HUES64 (cell line): ENCODE data around the gene ADAMTS17.

Source experiments
- H3K27ac ChIP-seq: 2 replicates; pipeline ENCODE4 v1.7.0; 2013; ENCODE audit warnings: low read depth, low read length, inconsistent platforms
- H3K27me3 ChIP-seq: 2 replicates; pipeline ENCODE4 v1.6.1; 2013; ENCODE audit warnings: mild to moderate bottlenecking, low read length; ENCODE audit not compliant: insufficient read depth
- H3K36me3 ChIP-seq: 2 replicates; pipeline ENCODE4 v1.6.1; 2013; ENCODE audit warnings: mild to moderate bottlenecking, low read length; ENCODE audit not compliant: insufficient read depth
- H3K4me1 ChIP-seq: 2 replicates; pipeline ENCODE4 v1.6.1; 2013; ENCODE audit warnings: mild to moderate bottlenecking, low read length, moderate library complexity; ENCODE audit not compliant: insufficient read depth
- H3K4me3 ChIP-seq: 2 replicates; pipeline ENCODE4 v1.5.1; 2013; ENCODE audit warnings: mild to moderate bottlenecking, low read length, moderate library complexity
- H3K9ac ChIP-seq: 2 replicates; pipeline ENCODE4 v1.6.1; 2013; ENCODE audit warnings: mild to moderate bottlenecking, low read depth, low read length
- H3K9me3 ChIP-seq: 2 replicates; pipeline ENCODE4 v1.6.1; 2013; ENCODE audit warnings: low read depth, low read length; ENCODE audit not compliant: insufficient read depth
- WGBS: fragments of 150-250, 120-280 bp; methylation state at CpG from one replicate; pipeline ENCODE4 v1.1.7; 2013; ENCODE audit warnings: missing lambda C conversion rate; 5-methylcytosine and 5-hydroxymethylcytosine counted together

ADAMTS17 gene

DNA sequence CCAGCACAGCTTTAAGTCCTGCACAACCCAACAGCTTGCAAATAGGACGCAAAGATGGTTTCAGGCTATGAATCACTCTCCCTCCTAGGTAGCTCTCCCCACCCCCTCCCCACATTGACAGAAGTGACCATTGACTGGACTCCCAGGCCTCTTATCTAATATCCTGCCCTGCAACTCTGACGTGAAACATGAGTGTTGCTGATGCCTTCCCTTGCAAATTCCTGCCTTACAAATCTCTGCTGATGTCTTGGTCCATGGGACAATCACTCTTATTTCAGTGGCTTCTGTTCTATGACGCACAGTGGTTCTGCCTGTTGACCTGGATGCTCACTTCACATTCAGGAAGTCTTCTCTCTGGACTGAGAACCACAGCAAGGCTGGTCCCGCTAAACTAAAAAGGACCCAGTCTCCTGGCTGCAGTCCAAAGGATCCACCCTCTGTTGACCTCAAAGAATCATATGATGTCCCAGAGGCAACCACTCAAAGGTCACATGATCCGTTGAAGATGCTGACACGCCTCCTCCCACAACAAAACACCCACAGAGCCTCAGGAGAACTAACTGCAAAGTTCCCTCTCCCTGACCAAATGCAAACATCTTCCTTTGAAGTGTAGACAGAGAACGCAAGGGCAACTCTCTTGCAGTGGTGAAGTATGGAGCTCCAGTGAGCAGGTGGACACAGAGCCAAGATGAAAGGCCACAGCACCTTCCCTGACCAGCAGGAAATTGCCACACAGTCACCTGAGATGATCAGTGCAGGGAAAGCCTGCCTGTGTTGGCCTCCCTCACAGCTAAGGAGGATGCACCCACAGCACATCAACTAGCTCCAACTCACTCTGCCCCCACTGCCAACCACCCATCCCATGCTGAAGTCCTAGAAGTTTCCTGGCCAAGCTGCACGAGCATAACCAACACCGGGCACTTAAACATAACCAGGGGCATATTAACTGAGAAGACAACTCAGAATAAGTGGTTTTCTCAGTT, 112.3 kb downstream of the ADAMTS17 start:
- WGBS = 95% methylated on average over 9 of the region's 9 CpGs
- Histone ChIP-seq H3K4me3 (no peak overlapping the region), H3K27ac (no peak overlapping the region)

DNA sequence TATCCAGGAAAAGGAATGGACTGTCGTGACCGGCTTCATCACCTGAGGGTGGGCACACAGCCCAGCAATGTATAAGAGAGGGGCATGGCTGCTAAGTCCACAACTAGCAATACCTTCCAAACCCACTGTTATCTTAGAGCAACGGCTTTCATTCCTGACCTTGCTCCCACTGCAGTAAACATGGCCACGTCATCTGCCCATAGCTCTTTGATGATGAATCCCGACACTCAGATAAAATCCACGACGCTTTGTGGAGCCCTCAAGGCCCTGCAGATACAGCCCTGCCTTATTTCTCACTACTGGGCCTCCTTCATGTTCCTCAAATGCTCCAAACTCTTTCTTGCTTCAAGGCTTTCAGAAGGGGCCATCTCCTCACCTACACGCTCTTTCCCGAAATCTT, 114.0 kb downstream of the ADAMTS17 start:
- Histone ChIP-seq H3K36me3 (no peaks in the 10 kb centered on the region), H3K9me3 (no peaks in the 10 kb centered on the region), H3K9ac (no peak overlapping the region), H3K4me3 (no peak overlapping the region), H3K4me1 (0 out of 2 replicates have a peak, but pooled peaks cover 4% of the 10 kb centered on the region), H3K27ac (no peak overlapping the region), H3K27me3 (no peaks in the 10 kb centered on the region)
- WGBS = 94% methylated on average over 9 of the region's 9 CpGs

More for the DNA sequence above, 112.3 kb downstream of the ADAMTS17 start:
- Histone ChIP-seq H3K36me3 (no peaks in the 10 kb centered on the region), H3K4me1 (0 out of 2 replicates have a peak, but pooled peaks cover 4% of the 10 kb centered on the region), H3K27me3 (no peaks in the 10 kb centered on the region), H3K9me3 (no peaks in the 10 kb centered on the region), H3K9ac (no peak overlapping the region)

DNA sequence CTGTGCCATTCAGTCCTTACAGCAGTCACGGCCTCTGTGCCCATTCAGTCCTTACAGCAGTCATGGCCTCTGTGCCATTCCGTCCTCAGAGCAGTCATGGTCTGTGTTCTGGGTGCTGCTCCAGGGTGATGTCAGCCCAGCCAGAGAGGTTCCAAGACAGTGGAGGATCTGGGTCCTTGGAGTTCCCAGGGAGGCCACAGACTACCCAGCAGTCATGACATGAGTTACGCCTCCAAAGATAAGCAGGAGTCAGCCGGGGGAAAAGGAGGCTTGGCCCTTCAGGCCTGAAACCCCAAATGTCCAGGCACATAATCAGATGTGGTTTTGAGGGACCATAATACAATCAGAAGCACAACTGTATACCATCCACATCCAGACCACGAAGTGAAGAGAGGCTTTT, 115.7 kb downstream of the ADAMTS17 start:
- Histone ChIP-seq H3K4me3 (no peak overlapping the region), H3K9me3 (no peaks in the 10 kb centered on the region), H3K27ac (no peak overlapping the region), H3K27me3 (no peaks in the 10 kb centered on the region), H3K36me3 (no peaks in the 10 kb centered on the region), H3K9ac (no peak overlapping the region), H3K4me1 (0 out of 2 replicates have a peak, but pooled peaks cover 4% of the 10 kb centered on the region)
- 91% methylated on average over 5 of the region's 5 CpGs for WGBS

DNA sequence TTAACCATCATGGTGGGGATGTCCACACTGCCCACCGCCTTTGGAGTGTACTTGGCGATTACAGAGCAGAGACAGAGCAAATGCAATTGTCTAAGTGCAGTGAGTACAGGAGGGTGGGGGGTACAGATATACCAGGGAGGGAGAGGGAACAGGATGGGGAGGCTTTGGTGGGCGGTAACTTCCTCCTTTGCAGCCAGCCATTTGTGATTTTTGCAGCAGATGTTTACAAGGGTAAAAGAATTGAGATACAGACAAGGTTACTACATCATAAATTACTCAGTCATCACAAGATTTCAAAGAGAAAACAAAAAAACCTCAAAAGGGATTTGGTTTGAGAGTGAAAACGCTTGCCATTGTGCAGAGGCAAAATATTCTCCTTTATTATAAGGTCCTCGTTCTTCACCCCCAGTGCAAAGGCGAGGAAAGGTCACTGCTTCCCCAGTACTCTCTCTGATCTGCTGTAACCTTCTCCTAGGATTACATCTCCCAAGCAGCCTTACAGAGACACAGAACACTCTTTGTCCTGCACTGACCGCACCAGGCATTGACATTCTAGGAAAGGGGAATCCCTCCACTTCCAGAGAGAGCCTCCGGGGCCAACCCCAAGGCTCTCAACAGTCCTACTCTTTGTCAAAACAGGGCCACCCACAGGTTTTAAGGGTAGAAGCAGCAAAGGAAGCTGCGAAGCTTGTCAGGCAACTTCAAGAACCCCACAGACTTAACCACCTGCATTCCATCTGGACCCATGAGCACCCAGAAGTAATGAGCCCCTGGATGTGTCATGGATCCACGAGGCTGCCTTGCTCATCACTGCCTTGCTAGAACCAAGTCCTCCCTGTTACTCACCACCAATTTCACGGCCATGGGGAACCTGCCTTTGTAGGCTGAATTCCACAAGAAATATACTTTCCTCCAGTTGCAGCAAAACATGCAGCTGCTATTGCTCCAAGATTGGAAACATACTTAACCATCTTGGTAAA, 117.3 kb downstream of the ADAMTS17 start:
- Histone ChIP-seq H3K4me1 (0 out of 2 replicates have a peak, but pooled peaks cover 4% of the 10 kb centered on the region), H3K36me3 (no peaks in the 10 kb centered on the region), H3K27me3 (no peaks in the 10 kb centered on the region), H3K4me3 (no peak overlapping the region), H3K9me3 (no peaks in the 10 kb centered on the region), H3K9ac (no peak overlapping the region), H3K27ac (no peak overlapping the region)
- 81% methylated on average over 11 of the region's 11 CpGs for WGBS

DNA sequence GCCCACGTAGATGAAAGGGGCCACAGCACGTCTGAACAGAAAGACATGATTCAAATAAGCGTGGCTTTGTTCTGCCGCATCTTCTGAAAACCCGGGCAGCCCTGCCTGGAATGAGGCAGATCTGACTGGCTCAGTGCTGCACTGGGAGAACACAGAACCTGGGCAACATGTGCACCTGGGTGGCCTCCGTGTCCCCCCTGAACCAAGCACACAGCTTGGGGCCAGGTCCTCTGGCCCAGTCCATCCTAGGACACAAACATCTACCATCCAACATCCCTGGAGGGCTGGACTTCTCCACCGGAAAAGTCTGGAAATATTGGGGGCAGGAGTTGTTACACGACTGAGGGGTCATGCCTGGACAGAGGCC, 119.4 kb downstream of the ADAMTS17 start:
- no peak overlapping the region for H3K4me3 ChIP-seq
- no peak overlapping the region for H3K27ac ChIP-seq
- 94% methylated on average over 8 of the region's 8 CpGs for WGBS
- 0 out of 2 replicates have a peak, but pooled peaks cover 4% of the 10 kb centered on the region for H3K4me1 ChIP-seq
- no peaks in the 10 kb centered on the region for H3K27me3 ChIP-seq
- no peak overlapping the region for H3K9ac ChIP-seq
- no peaks in the 10 kb centered on the region for H3K36me3 ChIP-seq
- no peaks in the 10 kb centered on the region for H3K9me3 ChIP-seq

DNA sequence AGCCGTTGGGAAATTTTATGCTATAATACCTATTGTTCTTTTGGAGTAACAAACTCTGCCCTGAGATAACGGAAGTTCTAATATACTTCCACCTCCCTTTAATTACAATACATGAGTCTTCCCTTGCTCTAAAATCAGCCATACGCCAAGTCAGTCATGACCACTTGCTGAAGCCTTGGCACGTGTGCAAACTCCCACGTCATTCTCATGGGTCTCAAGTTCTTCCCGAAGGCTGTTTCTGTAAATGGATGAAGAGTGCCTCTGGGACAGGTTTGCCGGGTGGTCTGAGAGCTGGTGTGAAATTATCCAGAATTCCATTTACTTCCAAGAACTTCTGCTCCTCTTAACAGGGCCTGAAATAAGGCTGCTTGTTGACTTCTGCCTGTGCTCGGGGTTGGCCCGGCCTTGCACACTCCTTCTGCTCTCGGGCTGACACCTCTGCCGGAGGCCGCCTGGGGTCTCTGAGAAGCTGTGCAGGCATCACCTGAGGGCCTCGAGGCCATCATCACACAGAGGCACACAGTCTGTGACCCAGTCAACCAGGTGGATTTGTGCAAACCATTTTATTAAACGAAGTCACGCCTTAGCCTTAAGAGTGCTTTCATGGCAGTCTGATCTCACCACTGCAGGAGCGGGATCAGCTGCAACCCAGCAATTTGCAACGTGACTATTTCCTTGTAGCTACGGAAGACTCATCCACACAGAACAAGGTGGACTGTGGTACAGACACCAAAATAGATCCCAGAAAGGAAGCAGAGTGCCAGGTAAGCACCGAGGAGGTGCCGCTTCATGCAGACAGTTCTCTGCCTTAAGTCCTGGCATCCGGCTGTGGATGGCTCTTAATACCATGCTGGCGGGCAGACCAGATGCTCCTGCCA, 120.1 kb downstream of the ADAMTS17 start:
- H3K36me3 ChIP-seq = no peaks in the 10 kb centered on the region
- no peak overlapping the region for H3K9ac ChIP-seq
- no peak overlapping the region for H3K4me3 ChIP-seq
- no peaks in the 10 kb centered on the region for H3K27me3 ChIP-seq
- H3K27ac ChIP-seq = no peak overlapping the region
- WGBS = 92% methylated on average over 21 of the region's 22 CpGs
- 0 out of 2 replicates have a peak, but pooled peaks cover 4% of the 10 kb centered on the region for H3K4me1 ChIP-seq
- no peaks in the 10 kb centered on the region for H3K9me3 ChIP-seq

DNA sequence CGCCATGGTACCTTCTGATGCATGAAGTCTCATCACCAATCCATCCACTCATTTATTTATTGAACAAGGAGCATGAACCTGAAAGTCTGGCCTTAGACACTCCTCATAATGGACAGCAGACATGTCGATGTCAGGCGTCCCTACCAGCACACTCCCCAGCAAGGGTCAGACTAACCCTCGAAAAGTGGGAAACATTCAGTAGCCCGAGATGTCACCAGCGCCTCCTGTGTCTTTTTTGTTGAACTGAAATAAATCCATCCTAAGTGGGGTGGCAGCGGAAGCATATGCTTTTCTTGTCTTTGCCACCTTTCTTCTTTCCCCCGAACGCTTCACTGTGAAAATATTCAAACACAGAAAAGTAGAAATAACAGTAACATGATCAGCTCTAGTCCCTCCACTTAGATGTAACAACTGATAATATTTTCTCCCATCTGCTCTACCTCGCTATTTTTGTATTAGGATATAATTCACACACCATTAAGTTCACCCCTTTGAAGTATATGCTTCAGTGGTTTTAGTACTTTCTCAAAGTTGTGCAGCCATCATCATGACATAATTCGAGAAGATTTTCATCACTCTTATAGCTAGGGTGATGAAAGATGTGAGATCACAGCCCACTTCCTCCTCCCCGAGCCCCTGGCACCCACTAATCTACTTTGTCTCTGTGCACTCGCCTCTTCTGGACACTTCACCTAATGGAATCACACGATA, 121.6 kb downstream of the ADAMTS17 start:
- Histone ChIP-seq H3K4me3 (no peak overlapping the region), H3K9me3 (no peaks in the 10 kb centered on the region), H3K27me3 (no peaks in the 10 kb centered on the region), H3K27ac (no peak overlapping the region), H3K9ac (no peak overlapping the region), H3K36me3 (no peaks in the 10 kb centered on the region), H3K4me1 (0 out of 2 replicates have a peak, but pooled peaks cover 4% of the 10 kb centered on the region)
- WGBS = 92% methylated on average over 12 of the region's 14 CpGs

DNA sequence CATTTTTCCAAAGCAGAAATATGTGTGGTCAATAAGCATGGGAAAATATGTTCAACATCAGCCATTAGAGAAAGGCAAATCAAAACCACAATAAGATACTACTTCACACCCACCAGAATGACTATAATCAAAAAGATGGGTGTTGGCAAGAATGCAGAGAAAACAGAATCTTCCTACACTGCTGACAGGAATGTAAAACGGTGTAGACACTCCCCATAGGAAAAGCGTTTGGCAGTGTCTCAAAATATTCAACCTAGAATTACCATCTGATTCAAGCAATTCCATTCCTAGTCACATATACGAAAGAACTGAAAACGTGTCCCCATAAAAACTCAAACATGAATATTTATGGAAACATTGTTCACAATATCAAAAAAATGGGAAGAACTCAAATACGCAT, 123.3 kb downstream of the ADAMTS17 start:
- Histone ChIP-seq H3K4me1 (no peaks in the 10 kb centered on the region), H3K27ac (no peak overlapping the region), H3K4me3 (no peak overlapping the region), H3K27me3 (no peaks in the 10 kb centered on the region), H3K9ac (no peak overlapping the region), H3K9me3 (no peaks in the 10 kb centered on the region), H3K36me3 (no peaks in the 10 kb centered on the region)
- WGBS = 100% methylated on average over 5 of the region's 5 CpGs

DNA sequence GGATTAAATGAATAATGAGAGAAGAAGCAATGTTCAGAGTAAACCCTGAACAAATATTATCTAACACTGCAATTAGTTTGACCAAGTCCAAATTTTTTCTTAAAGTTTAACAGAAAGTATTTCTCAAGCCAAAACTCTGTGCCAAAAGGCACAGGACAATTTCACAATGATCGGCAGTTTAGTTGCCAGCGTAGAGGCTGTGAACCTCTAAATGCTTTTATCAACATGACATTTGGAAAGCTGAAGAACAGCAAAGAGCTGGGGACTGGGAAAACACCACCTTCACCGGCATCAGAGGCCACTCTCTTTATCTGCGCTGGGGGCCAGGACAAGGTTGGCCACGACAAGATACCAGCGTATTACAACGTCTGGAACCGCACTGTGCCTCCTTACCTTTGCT, 125.6 kb downstream of the ADAMTS17 start:
- Histone ChIP-seq H3K4me1 (peaks cover 12% of the 10 kb centered on the region), H3K27me3 (no peaks in the 10 kb centered on the region), H3K36me3 (no peaks in the 10 kb centered on the region), H3K9me3 (no peaks in the 10 kb centered on the region), H3K27ac (no peak overlapping the region), H3K4me3 (no peak overlapping the region), H3K9ac (no peak overlapping the region)
- 96% methylated on average over 8 of the region's 8 CpGs for WGBS

DNA sequence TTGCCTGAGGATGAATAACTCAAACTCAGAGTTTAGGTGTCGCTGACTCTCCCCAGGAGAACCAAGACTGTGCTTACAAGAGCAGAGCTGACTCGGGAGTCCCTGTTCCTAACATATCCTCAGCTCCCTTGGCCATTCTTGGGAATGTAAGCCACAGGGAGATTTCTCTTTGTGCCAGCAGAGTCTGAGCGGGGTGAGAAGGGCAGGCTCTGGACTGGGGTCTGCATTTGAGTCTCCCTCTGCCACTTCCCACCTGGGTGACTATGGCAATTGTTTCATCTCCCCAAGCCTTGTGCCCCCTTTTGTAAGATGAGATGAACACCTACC, 126.0 kb downstream of the ADAMTS17 start:
- WGBS = 85% methylated on average over 3 of the region's 3 CpGs
- no peak overlapping the region for H3K4me3 ChIP-seq
- H3K4me1 ChIP-seq = peaks cover 12% of the 10 kb centered on the region
- no peaks in the 10 kb centered on the region for H3K9me3 ChIP-seq
- no peak overlapping the region for H3K9ac ChIP-seq
- H3K27ac ChIP-seq = no peak overlapping the region
- H3K27me3 ChIP-seq = no peaks in the 10 kb centered on the region
- H3K36me3 ChIP-seq = no peaks in the 10 kb centered on the region
